GM19328 (cell line): ENCODE results near the gene TTC28.

Experiments used
- ATAC-seq: cut with Tn5 transposase; IDR thresholded peaks from one replicate; pipeline ENCODE4 v1.9.1; 2021; ENCODE audit warnings: mild to moderate bottlenecking, moderate library complexity; ENCODE audit not compliant: unreplicated experiment

TTC28 gene

DNA sequence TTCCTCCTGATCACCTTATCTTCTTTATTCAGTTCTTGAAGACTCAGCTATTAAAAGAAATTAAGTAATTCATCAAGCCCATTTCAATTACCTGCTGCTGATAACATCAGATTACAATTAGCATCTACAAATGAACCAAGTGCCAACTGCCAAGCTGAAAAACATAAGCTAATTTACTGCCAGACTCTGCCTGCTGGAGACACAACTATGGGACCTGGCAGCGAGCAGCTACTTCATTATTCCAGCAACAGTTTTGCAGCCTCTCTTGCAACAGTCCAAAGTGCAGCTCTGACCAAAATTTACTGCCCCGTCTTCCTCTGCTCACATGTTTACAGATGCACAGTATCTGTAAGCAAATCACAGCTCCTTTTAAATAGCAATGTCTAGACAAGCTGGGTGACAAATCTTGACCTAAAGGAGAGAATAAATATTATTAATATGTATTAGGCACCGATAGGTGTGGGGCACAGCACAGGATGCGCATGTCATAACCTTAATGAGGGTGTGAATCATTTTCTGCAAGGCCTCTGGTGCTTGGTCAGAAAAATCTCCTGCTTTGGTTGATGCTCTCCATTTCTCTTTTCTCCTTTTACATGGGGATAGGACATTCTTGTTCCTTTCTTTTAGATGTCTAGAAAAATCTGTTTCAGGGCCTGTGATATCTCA lies 528.4 kb downstream of the TTC28 start:
- no peak for ATAC-seq

GRCh38 chr22:28148816-28149465 lies 530.7 kb downstream of the TTC28 start:
- no peak for ATAC-seq

DNA sequence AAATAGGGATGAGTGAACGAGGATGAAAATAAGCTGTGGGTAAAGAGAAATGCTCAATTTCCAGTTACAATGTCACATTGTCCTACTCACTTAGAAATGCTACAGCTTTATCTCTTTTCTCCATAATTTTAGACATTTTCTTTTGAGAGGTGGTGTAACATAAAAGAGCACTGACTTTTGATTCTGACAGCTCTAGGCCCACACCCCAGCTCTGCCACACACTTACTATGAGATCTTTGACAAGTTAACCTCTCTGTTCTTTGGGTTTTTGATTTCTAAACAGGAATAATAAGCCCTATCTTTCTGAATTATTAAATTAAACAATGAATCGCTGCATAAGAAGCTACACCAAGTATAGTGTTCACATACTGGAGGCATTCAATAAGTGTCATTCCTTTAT lies 532.2 kb downstream of the TTC28 start:
- no peak for ATAC-seq

DNA sequence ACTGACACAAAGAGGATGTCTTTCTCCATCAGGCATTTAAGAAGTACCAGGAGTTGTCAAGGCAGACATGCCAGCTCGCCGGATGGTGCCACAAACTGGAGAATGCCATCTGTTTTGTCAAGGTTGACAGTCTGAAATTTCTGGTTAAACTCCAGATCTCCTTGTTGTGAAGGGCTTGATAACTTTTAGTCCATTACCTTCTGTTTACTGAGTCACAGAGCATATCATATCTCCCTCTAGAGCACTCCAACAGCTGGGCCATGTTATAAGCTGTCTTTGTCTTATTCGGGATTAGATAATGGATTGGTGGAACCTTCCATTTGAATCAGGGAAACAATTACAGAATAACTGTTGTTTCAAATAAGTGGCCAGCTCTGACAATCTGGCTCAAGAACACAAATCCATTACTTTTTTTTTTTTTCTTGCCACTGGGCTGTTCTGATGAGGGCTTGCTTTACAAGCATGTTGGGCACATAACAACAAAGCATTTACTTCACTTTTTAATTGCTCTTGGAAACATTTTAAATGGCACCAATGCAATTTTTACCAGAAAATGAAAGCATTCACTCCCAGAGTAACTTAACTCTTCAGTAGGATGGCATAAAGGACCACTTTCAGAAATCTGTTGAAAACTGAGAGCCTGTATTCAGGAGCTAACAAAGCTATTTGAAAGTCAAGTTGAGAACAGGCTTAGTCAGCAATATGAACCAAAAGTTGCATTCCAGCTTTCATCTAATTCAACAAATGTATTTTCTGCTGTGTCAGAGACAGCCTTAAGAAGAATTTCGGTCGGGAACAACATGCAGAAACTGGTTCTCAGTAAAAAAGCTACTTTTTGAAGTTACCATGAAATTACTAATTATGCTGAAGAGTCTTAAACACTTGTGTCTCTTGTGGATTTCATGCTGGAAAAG lies 533.0 kb downstream of the TTC28 start:
- ATAC-seq, result no peak

- no peak for ATAC-seq
These were observed 535.5 kb downstream of the TTC28 start for GRCh38 chr22:28143961-28144745.

DNA sequence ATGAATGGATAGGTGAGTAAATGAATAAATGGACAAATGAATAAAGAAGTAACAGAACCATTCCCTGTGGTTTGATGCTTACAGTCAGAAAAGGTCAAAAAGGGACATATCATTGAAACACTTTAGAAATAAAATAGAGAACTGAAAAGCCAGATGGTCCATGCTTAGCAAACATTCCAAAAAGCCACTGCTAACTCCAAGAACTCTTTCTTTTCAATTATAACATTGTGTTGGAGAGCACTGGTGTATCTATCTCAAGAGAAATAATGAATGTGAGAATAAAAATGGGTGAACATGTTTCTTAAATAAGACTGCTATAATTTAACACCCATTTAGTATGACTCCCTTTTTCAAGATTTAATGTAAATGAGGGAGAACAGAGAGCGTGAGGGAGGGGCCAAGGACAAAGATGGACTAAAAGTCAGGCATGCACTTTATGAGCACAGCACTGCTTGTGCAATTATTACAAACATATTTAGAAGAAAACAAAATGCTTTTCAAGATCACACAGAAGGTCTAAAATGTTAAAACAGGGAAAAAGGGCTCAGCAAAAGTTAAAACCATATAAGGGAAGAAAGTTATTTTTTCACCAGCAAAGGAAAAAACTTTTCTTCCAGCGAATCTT lies 536.3 kb downstream of the TTC28 start:
- no peak for ATAC-seq

- no peak for ATAC-seq
These were observed 537.2 kb downstream of the TTC28 start for GRCh38 chr22:28142361-28142961.

- ATAC-seq, result no peak
These were observed 538.0 kb downstream of the TTC28 start for GRCh38 chr22:28141614-28142013.

DNA sequence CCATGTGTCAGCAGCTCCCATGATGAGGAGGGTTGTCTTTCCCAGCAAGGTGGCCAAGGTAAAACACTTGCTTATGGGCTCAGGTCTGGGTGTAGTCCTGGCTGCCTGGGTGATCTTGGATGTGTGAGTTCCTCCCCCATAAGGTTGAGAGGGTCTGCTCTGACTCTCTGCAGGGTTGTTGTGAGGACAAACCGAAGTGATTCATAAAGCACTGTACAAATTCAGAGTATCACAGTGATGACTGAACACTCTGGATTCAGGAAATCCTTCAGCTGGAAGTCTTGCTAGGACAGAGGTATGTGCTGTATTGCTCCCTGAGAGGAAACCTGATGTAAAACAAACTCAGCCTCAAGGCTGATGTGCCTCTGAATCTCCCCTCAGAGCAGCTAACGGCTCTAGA lies 539.7 kb downstream of the TTC28 start:
- no peak for ATAC-seq

- no peak for ATAC-seq
These were observed 540.1 kb downstream of the TTC28 start for GRCh38 chr22:28139516-28139915.

- ATAC-seq, result no peak
These were observed 542.6 kb downstream of the TTC28 start for GRCh38 chr22:28137036-28137435.

DNA sequence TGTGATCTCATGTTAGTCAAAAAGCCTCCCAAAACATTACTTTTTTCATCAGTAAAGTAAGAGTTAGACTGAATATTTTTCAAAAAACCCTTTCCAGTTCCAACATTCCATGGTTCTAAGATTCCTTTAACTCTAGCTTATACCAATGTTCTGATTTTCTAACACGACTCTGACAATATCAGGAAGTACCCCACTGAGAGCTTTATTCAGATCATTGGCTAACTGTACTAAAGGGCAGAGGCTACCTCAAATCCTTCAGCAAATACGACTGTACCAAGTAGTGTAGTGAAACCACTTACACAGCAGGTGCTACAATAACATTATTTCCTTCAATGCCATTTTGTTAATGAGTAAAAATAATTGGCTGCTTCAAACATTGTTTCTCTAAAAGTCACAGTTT lies 547.2 kb downstream of the TTC28 start:
- ATAC-seq, result no peak

DNA sequence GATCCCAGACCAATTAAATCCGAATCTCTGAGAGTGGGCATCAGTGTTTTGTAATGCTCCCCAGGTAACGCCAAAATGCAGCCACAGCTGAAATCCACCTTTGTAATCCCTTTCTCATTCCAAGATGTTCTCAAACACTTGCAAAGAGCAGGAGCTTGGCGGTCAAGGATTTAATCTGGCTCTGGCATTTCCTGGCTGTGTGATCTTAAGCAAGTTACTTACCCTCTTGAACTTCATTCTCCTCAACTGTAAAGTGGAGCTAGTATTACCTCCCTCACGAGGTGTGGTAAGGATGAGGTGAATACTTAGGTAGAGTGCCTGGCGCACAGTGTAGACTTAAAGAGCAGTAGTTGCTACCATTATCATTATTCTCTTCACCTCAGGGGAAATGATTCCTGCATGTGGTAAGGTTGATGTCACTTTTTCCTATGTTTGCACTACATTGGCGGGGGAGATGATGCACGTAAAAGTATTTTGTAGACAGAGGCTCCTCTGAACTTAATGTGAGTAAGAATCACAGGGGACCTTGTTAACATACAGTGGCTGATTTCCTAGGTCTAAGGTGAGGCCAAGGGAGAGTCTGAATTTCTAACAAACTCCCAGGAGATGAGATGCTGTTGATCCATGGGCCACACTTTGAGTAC lies 550.2 kb downstream of the TTC28 start:
- ATAC-seq, result no peak

- ATAC-seq, result no peak
These were observed 550.8 kb downstream of the TTC28 start for GRCh38 chr22:28128827-28129226.

GRCh38 chr22:28125799-28126198 lies 553.8 kb downstream of the TTC28 start:
- no peak for ATAC-seq

DNA sequence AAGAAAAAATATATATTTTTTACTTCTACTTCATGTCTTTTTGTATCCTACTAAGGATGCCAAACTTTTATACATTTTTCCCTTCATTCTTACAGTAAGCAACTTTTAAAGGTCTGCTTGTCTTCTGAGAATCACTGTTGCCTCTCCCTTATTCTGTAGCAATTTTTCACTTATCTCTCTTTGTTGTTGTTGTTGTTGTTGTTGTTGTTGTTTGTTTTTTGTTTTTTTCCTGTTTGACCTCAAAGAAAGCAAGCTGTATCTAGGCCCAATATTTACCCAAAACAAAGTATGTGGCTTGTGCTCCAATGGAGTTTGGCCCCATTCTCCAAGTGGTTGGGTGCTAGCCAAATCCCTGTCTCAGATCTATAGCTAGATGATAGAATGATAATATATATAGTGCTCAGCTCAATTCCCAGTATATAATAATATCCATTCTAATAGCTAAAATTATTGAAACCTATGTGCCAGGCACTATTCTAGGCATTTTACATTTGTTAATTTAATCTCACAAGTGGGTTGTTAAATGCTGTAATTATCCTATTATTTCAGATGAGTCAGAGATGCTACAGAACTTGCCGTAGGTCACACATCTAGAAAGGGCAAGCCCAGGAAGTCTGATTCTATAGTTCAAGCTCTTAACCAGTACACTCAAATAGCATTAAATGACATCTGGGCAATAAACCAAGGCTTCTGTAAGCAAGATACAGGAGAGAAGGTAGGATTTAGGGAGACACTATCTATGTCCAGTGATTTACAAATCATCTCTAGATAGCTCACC lies 555.5 kb downstream of the TTC28 start:
- ATAC-seq, result no peak

- no peak for ATAC-seq
These were observed 558.7 kb downstream of the TTC28 start for GRCh38 chr22:28120691-28121592.
